Measurements from ENCODE around the gene SPPL2A. TPM values are rescaled to one million over a fixed set of nuclear protein-coding genes. Genes with fewer than 3 reads are reported as not detected.

The SPPL2A gene
- total and polyA plus RNA-seq, 10 of the 15 experiments (the other 5 are each of a cell fraction or from before 2014, with no cell fraction given), result 11.3 to 83.8 (median 44.0) TPM

- 50% methylated on average over 2 of the region's 2 CpGs for WGBS (ENCODE audit: insufficient coverage, insufficient replicate concordance, low lambda C conversion rate, missing lambda C conversion rate)
- Histone ChIP-seq H3K79me2 (ENCODE audit: control insufficient read depth, insufficient read depth, low read length) (no peaks in the 10 kb centered on the region), H3K27me3 (replicated peaks in 1 of 2; ENCODE audit: control insufficient read depth in 2 of 2, insufficient read depth in 2 of 2, low read length in 1 of 2) (no peaks in the 10 kb centered on the region), H3K4me3 (no peak overlapping the region), H2AFZ (ENCODE audit: control insufficient read depth, low read depth, low read length) (no peak overlapping the region), H3K27ac (ENCODE audit: control insufficient read depth, insufficient read depth) (no peak overlapping the region), H3K36me3 (ENCODE audit: control insufficient read depth in 2 of 2, insufficient read depth in 2 of 2, low read length in 1 of 2) (no peaks in the 10 kb centered on the region), H3K4me1 (ENCODE audit: control insufficient read depth, insufficient read depth, low read length) (peaks cover 20% of the 10 kb centered on the region), H3K9ac (ENCODE audit: control insufficient read depth, insufficient read depth, low read length) (no peak overlapping the region), H4K20me1 (ENCODE audit: control insufficient read depth, insufficient read depth) (no peaks in the 10 kb centered on the region), H3K9me3 (replicated peaks; ENCODE audit: control insufficient read depth, insufficient read depth, low read length) (no peaks in the 10 kb centered on the region), H3K4me2 (ENCODE audit: control insufficient read depth, insufficient read depth) (no peak overlapping the region)
- SMC1A ChIA-PET (ENCODE audit: uncharacterized antibody, unreplicated experiment), result interaction anchor here (0.9 kb wide), 1 partner anchor 14 kb away, joined by 3 read pairs; no protein-coding TSS in a partner anchor
- CTCF ChIA-PET, result no interaction called here
- RAD21 ChIA-PET (ENCODE audit: unreplicated experiment), result no interaction called here
- DNase-seq (ENCODE audit: low read depth, low spot score) (no peak), FAIRE-seq (no peak), ATAC-seq (no peak)
- intact Hi-C loops (cut with micrococcal nuclease; ENCODE audit: unreplicated experiment), result no loop called here
- no TSS peak for BruUV-seq (replicated peaks)
- in situ Hi-C loops (cut with MboI), result no loop called here
- POLR2A ChIA-PET, result no interaction called here
- TF ChIP-seq TCF3 (IDR thresholded peaks at IDR 0.05; ENCODE audit: borderline replicate concordance, insufficient read depth, low read depth, low read length), result no peak
- no peak for TF ChIP-seq STAT3 (IDR thresholded peaks at IDR 0.05; ENCODE audit: low read depth, low read length)
- no peak for TF ChIP-seq PAX5 (IDR thresholded peaks at IDR 0.05; ENCODE audit: borderline replicate concordance, low read depth, low read length)
- TF ChIP-seq TCF12 (IDR thresholded peaks at IDR 0.05; ENCODE audit: low read depth, low read length), result no peak
- no peak for TF ChIP-seq ZNF592 (IDR thresholded peaks at IDR 0.05)
- no peak for TF ChIP-seq ZNF622 (IDR thresholded peaks at IDR 0.05)
- no peak for TF ChIP-seq KLF5 (IDR thresholded peaks at IDR 0.05; ENCODE audit: partially characterized antibody)
- no peak for TF ChIP-seq ELK1 (IDR thresholded peaks at IDR 0.05; ENCODE audit: low read depth, low read length)
- no peak for TF ChIP-seq ZBTB11 (CRISPR knock-in tag; IDR thresholded peaks at IDR 0.05)
- no peak for TF ChIP-seq ATF7 (IDR thresholded peaks at IDR 0.05; ENCODE audit: low read depth)
- TF ChIP-seq NR2C1 (IDR thresholded peaks at IDR 0.05), result no peak
- no peak for TF ChIP-seq FOXK2 (IDR thresholded peaks at IDR 0.05)
- no peak for TF ChIP-seq ZNF384 (IDR thresholded peaks at IDR 0.05; ENCODE audit: borderline replicate concordance, low read depth, low read length)
- no peak for TF ChIP-seq CEBPB (IDR thresholded peaks at IDR 0.05; ENCODE audit: borderline replicate concordance in 1 of 2, low read depth in 2 of 2, low read length in 2 of 2)
- TF ChIP-seq SPI1 (IDR thresholded peaks at IDR 0.05; ENCODE audit: borderline replicate concordance, insufficient read depth, low read depth, low read length), result no peak
- no peak for TF ChIP-seq EZH2 (IDR thresholded peaks at IDR 0.05; ENCODE audit: borderline replicate concordance, control insufficient read depth, low read depth, low read length)
Observed at GRCh38 chr15:50803479-50804180, 38.1 kb upstream of the SPPL2A start.

All from GM12878 (cell line).